ENCODE measurements around the gene RDH12.

- no peak for TF ChIP-seq CTCF (IDR thresholded peaks at IDR 0.05)
- TF ChIP-seq POLR2A (IDR thresholded peaks at IDR 0.05), result no peak
Observed at GRCh38 chr14:67729072-67729885, 27.6 kb downstream of the RDH12 start.
